Measurements from ENCODE around the gene SLC8A3. TPM values are rescaled to one million over a fixed set of nuclear protein-coding genes. Genes with fewer than 3 reads are reported as not detected.

Gene SLC8A3
- total RNA-seq, 1 experiment from 2014 or later, result not detected

GRCh38 chr14:70152081-70152480, 36.7 kb downstream of the SLC8A3 start:
- no peak overlapping the region for H3K27ac Mint-ChIP-seq (ENCODE audit: unreplicated experiment)
- H3K27me3 Mint-ChIP-seq (ENCODE audit: insufficient read depth, unreplicated experiment), result peaks cover 18% of the 10 kb centered on the region
- H3K36me3 ChIP-seq (ENCODE audit: control insufficient read depth, insufficient read depth, low read length), result no peaks in the 10 kb centered on the region
- H3K36me3 Mint-ChIP-seq (ENCODE audit: insufficient read depth, unreplicated experiment), result no peaks in the 10 kb centered on the region
- no TSS peak for BruUV-seq (replicated peaks)
- no peaks in the 10 kb centered on the region for H3K4me1 Mint-ChIP-seq (ENCODE audit: low read depth, unreplicated experiment)
- ChIA-PET POLR2A (no interaction called here), CTCF (no interaction called here)
- no peak for TF ChIP-seq CTCF (IDR thresholded peaks at IDR 0.05; ENCODE audit: insufficient read depth in 1 of 2, low read depth in 1 of 2, low read length in 1 of 2, severe bottlenecking in 1 of 2, unreplicated experiment in 1 of 2)
- no peak overlapping the region for H3K4me3 Mint-ChIP-seq (ENCODE audit: unreplicated experiment)
- DNase-seq, result no peak
- H3K9me3 ChIP-seq, result no peaks in the 10 kb centered on the region
- H3K9me3 Mint-ChIP-seq (ENCODE audit: unreplicated experiment), result no peaks in the 10 kb centered on the region
- H3K27me3 ChIP-seq (replicated peaks; ENCODE audit: control insufficient read depth, insufficient read depth, low read length), result no peaks in the 10 kb centered on the region
- no peak overlapping the region for H3K4me3 ChIP-seq (ENCODE audit: low read depth, low read length)
- no peaks in the 10 kb centered on the region for H3K4me1 ChIP-seq
- intact Hi-C loops (cut with micrococcal nuclease; ENCODE audit: unreplicated experiment), result no loop called here

- Histone ChIP-seq H3K27me3 (replicated peaks; ENCODE audit: control insufficient read depth, insufficient read depth, low read length) (no peaks in the 10 kb centered on the region), H3K9me3 (no peaks in the 10 kb centered on the region), H3K36me3 (ENCODE audit: control insufficient read depth, insufficient read depth, low read length) (no peaks in the 10 kb centered on the region), H3K4me3 (ENCODE audit: low read depth, low read length) (no peak overlapping the region), H3K4me1 (no peaks in the 10 kb centered on the region)
- H3K36me3 Mint-ChIP-seq (ENCODE audit: insufficient read depth, unreplicated experiment), result no peaks in the 10 kb centered on the region
- CTCF ChIA-PET, result no interaction called here
- DNase-seq, result no peak
- POLR2A ChIA-PET, result no interaction called here
- BruUV-seq (replicated peaks), result no TSS peak
- H3K4me3 Mint-ChIP-seq (ENCODE audit: unreplicated experiment), result no peak overlapping the region
- H3K27me3 Mint-ChIP-seq (ENCODE audit: insufficient read depth, unreplicated experiment), result peaks cover 15% of the 10 kb centered on the region
- no peak overlapping the region for H3K27ac Mint-ChIP-seq (ENCODE audit: unreplicated experiment)
- no peak for TF ChIP-seq CTCF (IDR thresholded peaks at IDR 0.05; ENCODE audit: insufficient read depth in 1 of 2, low read depth in 1 of 2, low read length in 1 of 2, severe bottlenecking in 1 of 2, unreplicated experiment in 1 of 2)
- no peaks in the 10 kb centered on the region for H3K4me1 Mint-ChIP-seq (ENCODE audit: low read depth, unreplicated experiment)
- H3K9me3 Mint-ChIP-seq (ENCODE audit: unreplicated experiment), result no peaks in the 10 kb centered on the region
- intact Hi-C loops (cut with micrococcal nuclease; ENCODE audit: unreplicated experiment), result no loop called here
These were observed 39.1 kb downstream of the SLC8A3 start for GRCh38 chr14:70149596-70150165.

- no peaks in the 10 kb centered on the region for H3K9me3 ChIP-seq
- TF ChIP-seq CTCF (IDR thresholded peaks at IDR 0.05; ENCODE audit: insufficient read depth in 1 of 2, low read depth in 1 of 2, low read length in 1 of 2, severe bottlenecking in 1 of 2, unreplicated experiment in 1 of 2), result no peak
- no peak overlapping the region for H3K27ac Mint-ChIP-seq (ENCODE audit: unreplicated experiment)
- H3K4me1 ChIP-seq, result no peaks in the 10 kb centered on the region
- H3K27me3 ChIP-seq (replicated peaks; ENCODE audit: control insufficient read depth, insufficient read depth, low read length), result no peaks in the 10 kb centered on the region
- H3K9me3 Mint-ChIP-seq (ENCODE audit: unreplicated experiment), result no peaks in the 10 kb centered on the region
- ChIA-PET CTCF (no interaction called here), POLR2A (no interaction called here)
- BruUV-seq (replicated peaks), result no TSS peak
- no peak overlapping the region for H3K4me3 Mint-ChIP-seq (ENCODE audit: unreplicated experiment)
- H3K27me3 Mint-ChIP-seq (ENCODE audit: insufficient read depth, unreplicated experiment), result peaks cover 15% of the 10 kb centered on the region
- no peak overlapping the region for H3K4me3 ChIP-seq (ENCODE audit: low read depth, low read length)
- DNase-seq, result no peak
- intact Hi-C loops (cut with micrococcal nuclease; ENCODE audit: unreplicated experiment), result no loop called here
- no peaks in the 10 kb centered on the region for H3K36me3 Mint-ChIP-seq (ENCODE audit: insufficient read depth, unreplicated experiment)
- no peaks in the 10 kb centered on the region for H3K36me3 ChIP-seq (ENCODE audit: control insufficient read depth, insufficient read depth, low read length)
- no peaks in the 10 kb centered on the region for H3K4me1 Mint-ChIP-seq (ENCODE audit: low read depth, unreplicated experiment)
These were observed 39.7 kb downstream of the SLC8A3 start for GRCh38 chr14:70148911-70149595.

All from Caco-2 (cell line).